ENCODE measurements around the gene PHKB.

Gene PHKB

GRCh38 chr16:47448830-47449575 lies 12.1 kb upstream of the PHKB start:
- Histone ChIP-seq H3K9me3 (ENCODE audit: control insufficient read depth in 5 of 5, low read length in 5 of 5) (no peaks in the 10 kb centered on the region), H3K4me3 (ENCODE audit: low read depth in 1 of 5, low read length in 5 of 5) (no peak overlapping the region), H3K36me3 (ENCODE audit: control insufficient read depth in 5 of 5, insufficient read depth in 5 of 5, low read length in 5 of 5) (peaks cover 18 to 46% (median 39%) of the 10 kb centered on the region in 5 donors), H3K27me3 (ENCODE audit: control insufficient read depth in 5 of 5, insufficient read depth in 4 of 5, low read length in 5 of 5) (no peaks in the 10 kb centered on the region), H3K27ac (ENCODE audit: low read depth, low read length) (no peak overlapping the region), H3K4me1 (ENCODE audit: control insufficient read depth in 5 of 5, insufficient read depth in 5 of 5, low read length in 5 of 5) (peaks cover 0 to 6% (median 3%) of the 10 kb centered on the region in 5 donors), H3K9ac (ENCODE audit: low read length in 5 of 5) (no peak overlapping the region)

GRCh38 chr16:47449788-47450187 lies 11.3 kb upstream of the PHKB start:
- Histone ChIP-seq H3K36me3 (ENCODE audit: control insufficient read depth in 5 of 5, insufficient read depth in 5 of 5, low read length in 5 of 5) (peaks cover 18 to 50% (median 41%) of the 10 kb centered on the region in 5 donors), H3K27me3 (ENCODE audit: control insufficient read depth in 5 of 5, insufficient read depth in 4 of 5, low read length in 5 of 5) (no peaks in the 10 kb centered on the region), H3K27ac (ENCODE audit: low read depth, low read length) (no peak overlapping the region)

GRCh38 chr16:47458331-47458730 lies 2.8 kb upstream of the PHKB start:
- no peak overlapping the region for H3K4me3 ChIP-seq (ENCODE audit: low read depth in 1 of 5, low read length in 5 of 5)
- H3K36me3 ChIP-seq (ENCODE audit: control insufficient read depth in 5 of 5, insufficient read depth in 5 of 5, low read length in 5 of 5) = peaks cover 4 to 16% (median 9%) of the 10 kb centered on the region in 5 donors
- H3K4me1 ChIP-seq (ENCODE audit: control insufficient read depth in 5 of 5, insufficient read depth in 5 of 5, low read length in 5 of 5) = peaks cover 3 to 33% (median 28%) of the 10 kb centered on the region in 5 donors
- no peak overlapping the region for H3K9ac ChIP-seq (ENCODE audit: low read length in 5 of 5)
- no peaks in the 10 kb centered on the region for H3K9me3 ChIP-seq (ENCODE audit: control insufficient read depth in 5 of 5, low read length in 5 of 5)
- no peaks in the 10 kb centered on the region for H3K27me3 ChIP-seq (ENCODE audit: control insufficient read depth in 5 of 5, insufficient read depth in 4 of 5, low read length in 5 of 5)
- H3K27ac ChIP-seq (ENCODE audit: low read depth, low read length) = no peak overlapping the region

More at GRCh38 chr16:47449788-47450187, 11.3 kb upstream of the PHKB start:
- Histone ChIP-seq H3K9me3 (ENCODE audit: control insufficient read depth in 5 of 5, low read length in 5 of 5) (no peaks in the 10 kb centered on the region), H3K4me1 (ENCODE audit: control insufficient read depth in 5 of 5, insufficient read depth in 5 of 5, low read length in 5 of 5) (peaks cover 0 to 6% (median 3%) of the 10 kb centered on the region in 5 donors), H3K4me3 (ENCODE audit: low read depth in 1 of 5, low read length in 5 of 5) (peak overlapping the region in 1 of 5 donors; percentile 11), H3K9ac (ENCODE audit: low read length in 5 of 5) (peak overlapping the region in 1 of 5 donors; percentile 49)

GRCh38 chr16:47459603-47460002 lies 1.5 kb upstream of the PHKB start:
- no peak overlapping the region for H3K27ac ChIP-seq (ENCODE audit: low read depth, low read length)
- no peaks in the 10 kb centered on the region for H3K9me3 ChIP-seq (ENCODE audit: control insufficient read depth in 5 of 5, low read length in 5 of 5)
- peak overlapping the region in 2 of 5 donors; percentile 76 to 96 for H3K9ac ChIP-seq (ENCODE audit: low read length in 5 of 5)
- no peaks in the 10 kb centered on the region for H3K27me3 ChIP-seq (ENCODE audit: control insufficient read depth in 5 of 5, insufficient read depth in 4 of 5, low read length in 5 of 5)
- peaks cover 0 to 11% (median 6%) of the 10 kb centered on the region in 5 donors for H3K36me3 ChIP-seq (ENCODE audit: control insufficient read depth in 5 of 5, insufficient read depth in 5 of 5, low read length in 5 of 5)
- peaks cover 6 to 44% (median 38%) of the 10 kb centered on the region in 5 donors for H3K4me1 ChIP-seq (ENCODE audit: control insufficient read depth in 5 of 5, insufficient read depth in 5 of 5, low read length in 5 of 5)
- peak overlapping the region; percentile 92 to 99 (median 92) for H3K4me3 ChIP-seq (ENCODE audit: low read depth in 1 of 5, low read length in 5 of 5)

GRCh38 chr16:47460359-47460710 lies 796 bp upstream of the PHKB start:
- peaks cover 6 to 49% (median 38%) of the 10 kb centered on the region in 5 donors for H3K4me1 ChIP-seq (ENCODE audit: control insufficient read depth in 5 of 5, insufficient read depth in 5 of 5, low read length in 5 of 5)
- peak overlapping the region; percentile 92 to 99 (median 92) for H3K4me3 ChIP-seq (ENCODE audit: low read depth in 1 of 5, low read length in 5 of 5)
- H3K27me3 ChIP-seq (ENCODE audit: control insufficient read depth in 5 of 5, insufficient read depth in 4 of 5, low read length in 5 of 5) = no peaks in the 10 kb centered on the region
- H3K36me3 ChIP-seq (ENCODE audit: control insufficient read depth in 5 of 5, insufficient read depth in 5 of 5, low read length in 5 of 5) = peaks cover 0 to 11% (median 6%) of the 10 kb centered on the region in 5 donors
- peak overlapping the region; percentile 76 to 99 (median 97) for H3K9ac ChIP-seq (ENCODE audit: low read length in 5 of 5)
- H3K9me3 ChIP-seq (ENCODE audit: control insufficient read depth in 5 of 5, low read length in 5 of 5) = no peaks in the 10 kb centered on the region
- H3K27ac ChIP-seq (ENCODE audit: low read depth, low read length) = peak overlapping the region; percentile 95

- Histone ChIP-seq H3K9me3 (ENCODE audit: control insufficient read depth in 5 of 5, low read length in 5 of 5) (no peaks in the 10 kb centered on the region), H3K4me3 (ENCODE audit: low read depth in 1 of 5, low read length in 5 of 5) (peak overlapping the region; percentile 92 to 96 (median 92)), H3K27ac (ENCODE audit: low read depth, low read length) (peak overlapping the region; percentile 95), H3K4me1 (ENCODE audit: control insufficient read depth in 5 of 5, insufficient read depth in 5 of 5, low read length in 5 of 5) (peaks cover 8 to 49% (median 42%) of the 10 kb centered on the region in 5 donors), H3K27me3 (ENCODE audit: control insufficient read depth in 5 of 5, insufficient read depth in 4 of 5, low read length in 5 of 5) (no peaks in the 10 kb centered on the region), H3K36me3 (ENCODE audit: control insufficient read depth in 5 of 5, insufficient read depth in 5 of 5, low read length in 5 of 5) (peaks cover 0 to 11% (median 6%) of the 10 kb centered on the region in 5 donors), H3K9ac (ENCODE audit: low read length in 5 of 5) (peak overlapping the region; percentile 76 to 99 (median 96))
Measured at GRCh38 chr16:47461598-47462266, 601 bp downstream of the PHKB start.

GRCh38 chr16:47463771-47464624 lies 2.9 kb downstream of the PHKB start:
- H3K9me3 ChIP-seq (ENCODE audit: control insufficient read depth in 5 of 5, low read length in 5 of 5) = no peaks in the 10 kb centered on the region
- no peaks in the 10 kb centered on the region for H3K27me3 ChIP-seq (ENCODE audit: control insufficient read depth in 5 of 5, insufficient read depth in 4 of 5, low read length in 5 of 5)
- H3K4me3 ChIP-seq (ENCODE audit: low read depth in 1 of 5, low read length in 5 of 5) = no peak overlapping the region
- H3K27ac ChIP-seq (ENCODE audit: low read depth, low read length) = no peak overlapping the region
- peaks cover 0 to 6% (median 0%) of the 10 kb centered on the region in 5 donors for H3K36me3 ChIP-seq (ENCODE audit: control insufficient read depth in 5 of 5, insufficient read depth in 5 of 5, low read length in 5 of 5)
- H3K4me1 ChIP-seq (ENCODE audit: control insufficient read depth in 5 of 5, insufficient read depth in 5 of 5, low read length in 5 of 5) = peaks cover 8 to 49% (median 42%) of the 10 kb centered on the region in 5 donors
- H3K9ac ChIP-seq (ENCODE audit: low read length in 5 of 5) = no peak overlapping the region

- no peak overlapping the region for H3K4me3 ChIP-seq (ENCODE audit: low read depth in 1 of 5, low read length in 5 of 5)
- H3K4me1 ChIP-seq (ENCODE audit: control insufficient read depth in 5 of 5, insufficient read depth in 5 of 5, low read length in 5 of 5) = peaks cover 5 to 32% (median 29%) of the 10 kb centered on the region in 5 donors
- no peaks in the 10 kb centered on the region for H3K27me3 ChIP-seq (ENCODE audit: control insufficient read depth in 5 of 5, insufficient read depth in 4 of 5, low read length in 5 of 5)
- peaks cover 0 to 6% (median 0%) of the 10 kb centered on the region in 5 donors for H3K36me3 ChIP-seq (ENCODE audit: control insufficient read depth in 5 of 5, insufficient read depth in 5 of 5, low read length in 5 of 5)
- H3K9me3 ChIP-seq (ENCODE audit: control insufficient read depth in 5 of 5, low read length in 5 of 5) = no peaks in the 10 kb centered on the region
- H3K27ac ChIP-seq (ENCODE audit: low read depth, low read length) = no peak overlapping the region
- peak overlapping the region in 1 of 5 donors; percentile 2 for H3K9ac ChIP-seq (ENCODE audit: low read length in 5 of 5)
Measured at GRCh38 chr16:47465919-47466630, 4.9 kb downstream of the PHKB start.

GRCh38 chr16:47467501-47467900 lies 6.4 kb downstream of the PHKB start:
- no peak overlapping the region for H3K27ac ChIP-seq (ENCODE audit: low read depth, low read length)
- peaks cover 0 to 6% (median 0%) of the 10 kb centered on the region in 5 donors for H3K36me3 ChIP-seq (ENCODE audit: control insufficient read depth in 5 of 5, insufficient read depth in 5 of 5, low read length in 5 of 5)
- H3K9ac ChIP-seq (ENCODE audit: low read length in 5 of 5) = no peak overlapping the region
- H3K4me3 ChIP-seq (ENCODE audit: low read depth in 1 of 5, low read length in 5 of 5) = no peak overlapping the region
- H3K9me3 ChIP-seq (ENCODE audit: control insufficient read depth in 5 of 5, low read length in 5 of 5) = no peaks in the 10 kb centered on the region
- H3K4me1 ChIP-seq (ENCODE audit: control insufficient read depth in 5 of 5, insufficient read depth in 5 of 5, low read length in 5 of 5) = peaks cover 5 to 23% (median 22%) of the 10 kb centered on the region in 5 donors
- H3K27me3 ChIP-seq (ENCODE audit: control insufficient read depth in 5 of 5, insufficient read depth in 4 of 5, low read length in 5 of 5) = no peaks in the 10 kb centered on the region
